Activated B cell treated with CpG ODN at 0.5 μM for 24 hours (primary cell): ENCODE measurements around the gene DUSP22. TPM values are rescaled to one million over a fixed set of nuclear protein-coding genes. Genes with fewer than 3 reads are reported as not detected.

Source experiments
- ATAC-seq: fragments of 200-7000 bp; cut with Tn5 transposase; one replicate; pipeline ENCODE4 v1.10.0; 2021; ENCODE audit warnings: low read depth, mild to moderate bottlenecking, moderate library complexity
- CTCF ChIA-PET: fragments of 350-600 bp; sonication (Branson Sonifier 250); formaldehyde crosslinking; loops from one replicate; lab custom pipeline; 2021; ENCODE audit warnings: antibody characterized with exemption; lab: Charles Lee
- POLR2A ChIA-PET: fragments of 350-600 bp; sonication (Branson Sonifier 250); formaldehyde crosslinking; loops from one replicate; lab custom pipeline; 2021; ENCODE audit warnings: antibody characterized with exemption; lab: Charles Lee
- DNase-seq: peaks from one replicate; pipeline ENCODE4 v3.0.0; 2022
- H3K27ac Mint-ChIP-seq: one replicate; pipeline ENCODE4 v1.8.0; 2020; ENCODE audit warnings: mixed read lengths
- H3K27me3 Mint-ChIP-seq: one replicate; pipeline ENCODE4 v1.8.0; 2021; ENCODE audit warnings: mixed read lengths
- H3K36me3 Mint-ChIP-seq: one replicate; pipeline ENCODE4 v1.8.0; 2021; ENCODE audit warnings: low read depth, mixed read lengths
- H3K4me1 Mint-ChIP-seq: one replicate; pipeline ENCODE4 v1.8.0; 2021; ENCODE audit warnings: mixed read lengths
- H3K4me3 Mint-ChIP-seq: one replicate; pipeline ENCODE4 v1.8.0; 2020; ENCODE audit warnings: mild to moderate bottlenecking, mixed read lengths
- H3K9me3 Mint-ChIP-seq: one replicate; pipeline ENCODE4 v1.8.0; 2020; ENCODE audit warnings: mixed read lengths
- CTCF ChIP-seq: fragments of 200-600 bp; IDR thresholded peaks from one replicate; pipeline ENCODE4 v1.8.0; 2022; ENCODE audit warnings: antibody characterized with exemption, mild to moderate bottlenecking
- intact Hi-C: fragments of 100-400 bp; cut with micrococcal nuclease; formaldehyde crosslinking; loops from one replicate; pipeline ENCODE4 v1.15.1; 2024
- total RNA-seq: library from RNA; stranded (reverse); gene quantifications from 2 replicates; pipeline ENCODE4 v1.2.3, GENCODE V29; 2022

The DUSP22 gene
- total RNA-seq, 1 donor from 2014 or later, result 153 TPM

GRCh38 chr6:313087-313486, 20.8 kb downstream of the DUSP22 start:
- intact Hi-C loops, result loop anchor here (1.0 to 2.0 kb wide), 3 partner anchors 16 to 24 kb away; partner anchors contain the start of gene DUSP22
- H3K9me3 Mint-ChIP-seq, result peaks cover 2% of the 10 kb centered on the region
- POLR2A ChIA-PET, result interaction anchor here (0.5 to 4.0 kb wide), 13 partner anchors 15 to 131 kb away, joined by 3 to 41 read pairs (median 8); partner anchors contain the start of genes DUSP22 and IRF4
- peak overlapping the region; percentile 90 for H3K27ac Mint-ChIP-seq
- ATAC-seq (peak; percentile 78), DNase-seq (peak; percentile 15)
- H3K4me1 Mint-ChIP-seq, result peaks cover 95% of the 10 kb centered on the region
- H3K27me3 Mint-ChIP-seq, result no peaks in the 10 kb centered on the region
- peak overlapping the region; percentile 53 for H3K4me3 Mint-ChIP-seq
- TF ChIP-seq CTCF, result no peak
- CTCF ChIA-PET, result interaction anchor here (0.8 to 2.2 kb wide), 5 partner anchors 16 to 124 kb away, joined by 3 to 8 read pairs (median 4); no protein-coding TSS in a partner anchor
- H3K36me3 Mint-ChIP-seq, result peaks cover 56% of the 10 kb centered on the region

GRCh38 chr6:313917-314316, 21.6 kb downstream of the DUSP22 start:
- POLR2A ChIA-PET, result interaction anchor here (0.9 to 4.0 kb wide), 9 partner anchors 10 to 87 kb away, joined by 3 to 41 read pairs (median 9); partner anchors contain the start of genes DUSP22 and IRF4
- intact Hi-C loops, result loop anchor here (1.0 to 2.0 kb wide), 3 partner anchors 17 to 23 kb away; partner anchors contain the start of gene DUSP22
- peak overlapping the region; percentile 69 for H3K27ac Mint-ChIP-seq
- H3K36me3 Mint-ChIP-seq, result peaks cover 51% of the 10 kb centered on the region
- no peak overlapping the region for H3K4me3 Mint-ChIP-seq
- peaks cover 98% of the 10 kb centered on the region for H3K4me1 Mint-ChIP-seq
- ATAC-seq, result no peak
- DNase-seq, result no peak
- TF ChIP-seq CTCF, result no peak
- H3K9me3 Mint-ChIP-seq, result no peaks in the 10 kb centered on the region
- no peaks in the 10 kb centered on the region for H3K27me3 Mint-ChIP-seq
- CTCF ChIA-PET, result interaction anchor here (1.1 to 2.2 kb wide), 2 partner anchors 16 to 96 kb away, joined by 3 to 8 read pairs; no protein-coding TSS in a partner anchor

- intact Hi-C loops, result no loop called here
- POLR2A ChIA-PET, result interaction anchor here (0.9 to 4.0 kb wide), 9 partner anchors 10 to 87 kb away, joined by 3 to 41 read pairs (median 7); partner anchors contain the start of genes DUSP22 and IRF4
- DNase-seq (no peak), ATAC-seq (no peak)
- Mint-ChIP-seq H3K27ac (peak overlapping the region; percentile 19), H3K9me3 (no peaks in the 10 kb centered on the region), H3K27me3 (no peaks in the 10 kb centered on the region), H3K36me3 (peaks cover 54% of the 10 kb centered on the region), H3K4me3 (no peak overlapping the region), H3K4me1 (peaks cover 94% of the 10 kb centered on the region)
- CTCF ChIA-PET, result interaction anchor here (1.1 kb wide), 1 partner anchor 97 kb away, joined by 3 read pairs; no protein-coding TSS in a partner anchor
- no peak for TF ChIP-seq CTCF
Measured at GRCh38 chr6:314377-314776, 22.1 kb downstream of the DUSP22 start.

- intact Hi-C loops, result no loop called here
- Mint-ChIP-seq H3K36me3 (peaks cover 60% of the 10 kb centered on the region), H3K27ac (peak overlapping the region; percentile 57), H3K27me3 (no peaks in the 10 kb centered on the region), H3K4me1 (peaks cover 85% of the 10 kb centered on the region), H3K4me3 (no peak overlapping the region), H3K9me3 (no peaks in the 10 kb centered on the region)
- no peak for DNase-seq
- no peak for ATAC-seq
- TF ChIP-seq CTCF, result no peak
- CTCF ChIA-PET, result no interaction called here
- POLR2A ChIA-PET, result interaction anchor here (0.6 to 4.0 kb wide), 6 partner anchors 9 to 77 kb away, joined by 3 to 37 read pairs (median 6); partner anchors contain the start of genes DUSP22 and IRF4
Measured at GRCh38 chr6:315226-315625, 22.9 kb downstream of the DUSP22 start.
